Caco-2 (cell line): Measurements from ENCODE around the gene PCNX1. TPM values are rescaled to one million over a fixed set of nuclear protein-coding genes. Genes with fewer than 3 reads are reported as not detected.

Source experiments
- BruUV-seq: library from RNA; stranded (reverse); fragments of 400-500 nt; replicated peaks from 2 replicates; lab custom pipeline; 2021; lab: Mats Ljungman, UMichigan
- CTCF ChIA-PET: fragments of 300-600 bp; sonication (Branson Sonifier 250); formaldehyde crosslinking; loops from one replicate; lab custom pipeline; 2022; ENCODE audit warnings: antibody characterized with exemption; lab: Charles Lee
- POLR2A ChIA-PET: fragments of 300-600 bp; sonication (Branson Sonifier 250); formaldehyde crosslinking; loops from one replicate; lab custom pipeline; 2022; ENCODE audit warnings: antibody characterized with exemption; lab: Charles Lee
- DNase-seq, 2 experiments: peaks; one replicate each; pipeline versions ENCODE4 v3.0.0 to v3.0.0-alpha.2; 2020 to 2022
- H3K27me3 ChIP-seq: replicated peaks from 2 replicates; pipeline ENCODE4 v1.6.0; 2011; ENCODE audit warnings: low read length; ENCODE audit not compliant: control insufficient read depth, insufficient read depth
- H3K36me3 ChIP-seq: 2 replicates; pipeline ENCODE4 v1.5.1; 2011; ENCODE audit warnings: low read length; ENCODE audit not compliant: control insufficient read depth, insufficient read depth
- H3K4me1 ChIP-seq: fragments of 250-450 bp; sonication (Bioruptor Pico); 2 replicates; pipeline ENCODE4 v1.5.1; 2020; ENCODE audit warnings: mild to moderate bottlenecking
- H3K4me3 ChIP-seq: 2 replicates; pipeline ENCODE4 v1.5.1; 2011; ENCODE audit warnings: low read depth, mild to moderate bottlenecking, control low read depth, low read length
- H3K9me3 ChIP-seq: fragments of 250-450 bp; sonication (Bioruptor Pico); 2 replicates; pipeline ENCODE4 v1.5.1; 2020; ENCODE audit warnings: mild to moderate bottlenecking, moderate library complexity
- H3K27ac Mint-ChIP-seq: one replicate; pipeline ENCODE4 v1.8.0; 2022; ENCODE audit warnings: mixed read lengths; ENCODE audit not compliant: unreplicated experiment
- H3K27me3 Mint-ChIP-seq: one replicate; pipeline ENCODE4 v1.8.0; 2022; ENCODE audit warnings: mixed read lengths; ENCODE audit not compliant: insufficient read depth, unreplicated experiment
- H3K36me3 Mint-ChIP-seq: one replicate; pipeline ENCODE4 v1.8.0; 2022; ENCODE audit warnings: mild to moderate bottlenecking, mixed read lengths; ENCODE audit not compliant: insufficient read depth, unreplicated experiment
- H3K4me1 Mint-ChIP-seq: one replicate; pipeline ENCODE4 v1.8.0; 2022; ENCODE audit warnings: low read depth, mixed read lengths; ENCODE audit not compliant: unreplicated experiment
- H3K4me3 Mint-ChIP-seq: one replicate; pipeline ENCODE4 v1.8.0; 2022; ENCODE audit warnings: mild to moderate bottlenecking, moderate library complexity, mixed read lengths; ENCODE audit not compliant: unreplicated experiment
- H3K9me3 Mint-ChIP-seq: one replicate; pipeline ENCODE4 v1.8.0; 2022; ENCODE audit warnings: mixed read lengths; ENCODE audit not compliant: unreplicated experiment
- intact Hi-C: fragments of 100-400 bp; cut with micrococcal nuclease; formaldehyde crosslinking; loops from one replicate; pipeline ENCODE4 v1.10.0; 2022; ENCODE audit not compliant: unreplicated experiment
- total RNA-seq: library from RNA; stranded (reverse); gene quantifications from 2 replicates; pipeline ENCODE4 v1.2.3, GENCODE V29; 2022
- TF ChIP-seq, protein P1 (sequence below), 2 experiments: fragments of 200-600 bp in 1 of 2; IDR thresholded peaks; 1 replicate in 1 of 2; 2 replicates in 1 of 2; pipeline versions ENCODE4 v1.5.1 to v1.8.0; 2011 to 2022; ENCODE audit warnings: antibody characterized with exemption in 1 of 2, control low read depth in 1 of 2, inconsistent platforms in 1 of 2, low read depth in 1 of 2, low read length in 1 of 2, mild to moderate bottlenecking in 1 of 2, moderate library complexity in 1 of 2; ENCODE audit not compliant: insufficient read depth in 1 of 2, severe bottlenecking in 1 of 2, unreplicated experiment in 1 of 2

PCNX1 gene
- total RNA-seq, 1 experiment from 2014 or later, result 29.0 TPM

DNA sequence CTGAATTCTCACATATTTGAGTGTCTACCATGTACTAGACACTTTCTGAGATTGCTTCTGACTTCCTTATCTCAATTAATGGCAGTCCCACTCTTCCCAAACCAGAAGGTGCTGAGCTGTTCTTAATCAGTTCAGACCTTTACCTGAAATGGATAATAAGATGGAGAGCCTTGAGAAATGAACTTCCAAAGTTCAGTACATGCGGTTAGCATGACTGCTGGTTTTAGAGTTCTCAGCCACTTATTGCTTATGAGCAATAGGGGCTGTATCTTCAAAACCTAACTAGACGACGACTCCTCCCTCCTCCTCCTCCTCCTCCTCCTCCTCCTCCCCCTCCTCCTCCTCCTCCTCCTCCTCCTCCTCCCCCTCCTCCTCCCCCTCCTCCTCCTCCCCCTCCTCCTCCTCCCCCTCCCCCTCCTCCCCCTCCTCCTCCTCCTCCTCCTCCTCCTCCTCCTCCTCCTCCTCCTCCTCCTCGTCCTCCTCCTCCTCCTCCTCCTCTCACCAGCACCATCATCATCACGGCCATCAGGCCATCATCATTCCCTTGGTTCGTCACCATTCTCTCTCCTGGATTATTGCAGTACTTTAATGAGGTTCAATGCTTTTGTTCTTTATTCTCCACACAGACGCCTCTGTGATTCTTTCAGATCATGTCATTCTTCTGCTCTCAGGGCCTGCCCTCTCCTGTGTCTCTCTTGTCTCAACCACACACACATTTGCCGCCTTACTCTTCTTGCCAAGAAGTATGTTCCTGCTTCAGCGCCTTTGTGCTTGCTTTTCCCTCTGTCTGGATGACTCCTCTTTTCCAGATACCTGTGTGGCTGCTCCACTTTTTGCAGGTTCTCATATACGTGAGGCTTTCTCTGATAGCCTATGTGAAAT is 2.7 kb downstream of the PCNX1 start:
- no peaks in the 10 kb centered on the region for H3K27me3 ChIP-seq
- Mint-ChIP-seq H3K4me1 (peaks cover 21% of the 10 kb centered on the region), H3K27me3 (no peaks in the 10 kb centered on the region), H3K4me3 (peak overlapping the region; percentile 41), H3K27ac (no peak overlapping the region), H3K9me3 (no peaks in the 10 kb centered on the region), H3K36me3 (peaks cover 14% of the 10 kb centered on the region)
- CTCF ChIA-PET, result no interaction called here
- no peaks in the 10 kb centered on the region for H3K9me3 ChIP-seq
- H3K4me1 ChIP-seq, result peaks cover 14% of the 10 kb centered on the region
- TF ChIP-seq, protein P1, sequence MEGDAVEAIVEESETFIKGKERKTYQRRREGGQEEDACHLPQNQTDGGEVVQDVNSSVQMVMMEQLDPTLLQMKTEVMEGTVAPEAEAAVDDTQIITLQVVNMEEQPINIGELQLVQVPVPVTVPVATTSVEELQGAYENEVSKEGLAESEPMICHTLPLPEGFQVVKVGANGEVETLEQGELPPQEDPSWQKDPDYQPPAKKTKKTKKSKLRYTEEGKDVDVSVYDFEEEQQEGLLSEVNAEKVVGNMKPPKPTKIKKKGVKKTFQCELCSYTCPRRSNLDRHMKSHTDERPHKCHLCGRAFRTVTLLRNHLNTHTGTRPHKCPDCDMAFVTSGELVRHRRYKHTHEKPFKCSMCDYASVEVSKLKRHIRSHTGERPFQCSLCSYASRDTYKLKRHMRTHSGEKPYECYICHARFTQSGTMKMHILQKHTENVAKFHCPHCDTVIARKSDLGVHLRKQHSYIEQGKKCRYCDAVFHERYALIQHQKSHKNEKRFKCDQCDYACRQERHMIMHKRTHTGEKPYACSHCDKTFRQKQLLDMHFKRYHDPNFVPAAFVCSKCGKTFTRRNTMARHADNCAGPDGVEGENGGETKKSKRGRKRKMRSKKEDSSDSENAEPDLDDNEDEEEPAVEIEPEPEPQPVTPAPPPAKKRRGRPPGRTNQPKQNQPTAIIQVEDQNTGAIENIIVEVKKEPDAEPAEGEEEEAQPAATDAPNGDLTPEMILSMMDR (IDR thresholded peaks at IDR 0.05; ENCODE audit: insufficient read depth in 1 of 2, low read depth in 1 of 2, low read length in 1 of 2, severe bottlenecking in 1 of 2, unreplicated experiment in 1 of 2), result no peak
- BruUV-seq, result no TSS peak
- H3K36me3 ChIP-seq, result no peaks in the 10 kb centered on the region
- intact Hi-C loops, result loop anchor here (5.0 kb wide), 1 partner anchor 88 kb away; no protein-coding TSS in a partner anchor
- POLR2A ChIA-PET, result no interaction called here
- H3K4me3 ChIP-seq, result no peak overlapping the region
- no peak for DNase-seq

DNA sequence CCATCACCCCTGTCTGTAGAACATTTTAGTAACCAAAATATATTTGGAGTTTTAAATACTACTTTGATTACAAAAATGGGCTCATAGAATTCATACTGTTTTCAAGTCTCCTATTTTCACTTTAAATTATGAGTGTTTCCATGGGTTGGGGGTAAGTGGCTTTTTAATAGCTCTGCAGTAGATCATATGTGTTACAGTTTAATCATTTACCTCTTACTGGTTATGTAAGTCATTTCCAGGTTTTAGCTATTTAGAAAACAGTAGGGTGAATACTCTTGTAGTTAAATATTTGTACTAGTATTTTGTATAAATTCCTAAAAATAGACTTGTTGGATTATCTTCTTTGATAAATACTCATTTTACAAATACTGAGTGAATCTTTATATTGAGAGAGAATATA is 8.2 kb downstream of the PCNX1 start:
- TF ChIP-seq, protein P1 (IDR thresholded peaks at IDR 0.05; ENCODE audit: insufficient read depth in 1 of 2, low read depth in 1 of 2, low read length in 1 of 2, severe bottlenecking in 1 of 2, unreplicated experiment in 1 of 2), result no peak
- no peaks in the 10 kb centered on the region for H3K36me3 ChIP-seq
- DNase-seq, result no peak
- H3K27me3 Mint-ChIP-seq, result no peaks in the 10 kb centered on the region
- H3K27me3 ChIP-seq, result no peaks in the 10 kb centered on the region
- intact Hi-C loops, result no loop called here
- POLR2A ChIA-PET, result no interaction called here
- H3K9me3 Mint-ChIP-seq, result no peaks in the 10 kb centered on the region
- no peak overlapping the region for H3K4me3 ChIP-seq
- no TSS peak for BruUV-seq
- H3K36me3 Mint-ChIP-seq, result peaks cover 5% of the 10 kb centered on the region
- peaks cover 7% of the 10 kb centered on the region for H3K4me1 Mint-ChIP-seq
- H3K9me3 ChIP-seq, result no peaks in the 10 kb centered on the region
- CTCF ChIA-PET, result no interaction called here
- H3K4me1 ChIP-seq, result no peaks in the 10 kb centered on the region
- H3K27ac Mint-ChIP-seq, result no peak overlapping the region
- no peak overlapping the region for H3K4me3 Mint-ChIP-seq

DNA sequence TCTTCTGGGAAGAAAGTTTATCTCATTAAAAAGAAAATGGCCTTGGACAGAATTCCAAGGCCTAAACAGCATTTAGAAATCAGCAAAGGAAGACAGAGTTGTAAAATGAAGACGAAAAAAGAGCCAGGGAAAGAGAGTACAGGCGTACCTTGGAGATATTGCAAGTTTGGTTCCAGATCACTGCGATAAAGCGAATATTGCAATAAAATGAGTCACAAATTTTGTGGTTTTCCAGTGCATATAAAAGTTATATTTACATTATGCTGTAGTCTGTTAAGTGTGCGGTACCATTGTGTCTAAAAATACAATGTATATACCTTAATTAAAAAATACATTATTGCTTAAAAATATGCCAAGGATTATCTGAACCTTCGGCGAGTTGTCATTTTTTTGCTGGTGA is 9.0 kb downstream of the PCNX1 start:
- Mint-ChIP-seq H3K4me3 (no peak overlapping the region), H3K27ac (no peak overlapping the region), H3K9me3 (no peaks in the 10 kb centered on the region), H3K27me3 (no peaks in the 10 kb centered on the region), H3K4me1 (no peaks in the 10 kb centered on the region), H3K36me3 (no peaks in the 10 kb centered on the region)
- no peak for DNase-seq
- intact Hi-C loops, result no loop called here
- Histone ChIP-seq H3K36me3 (no peaks in the 10 kb centered on the region), H3K4me1 (no peaks in the 10 kb centered on the region), H3K4me3 (no peak overlapping the region), H3K27me3 (no peaks in the 10 kb centered on the region), H3K9me3 (no peaks in the 10 kb centered on the region)
- TF ChIP-seq, protein P1 (IDR thresholded peaks at IDR 0.05; ENCODE audit: insufficient read depth in 1 of 2, low read depth in 1 of 2, low read length in 1 of 2, severe bottlenecking in 1 of 2, unreplicated experiment in 1 of 2), result no peak
- ChIA-PET CTCF (no interaction called here), POLR2A (no interaction called here)
- no TSS peak for BruUV-seq
